ENCODE measurements around the gene GYPC. TPM values are rescaled to one million over a fixed set of nuclear protein-coding genes. Genes with fewer than 3 reads are reported as not detected.

GYPC gene
- total RNA-seq, 1 donor from 2014 or later = 98.8 TPM

- no peaks in the 10 kb centered on the region for H3K27me3 ChIP-seq (ENCODE audit: low read depth)
- H3K36me3 ChIP-seq = peaks cover 55% of the 10 kb centered on the region
- DNase-seq = no peak
- H3K4me1 ChIP-seq = peaks cover 55% of the 10 kb centered on the region
- intact Hi-C loops (cut with micrococcal nuclease) = loop anchor here (5.0 kb wide), 1 partner anchor 40 kb away; the partner anchor contains the start of gene GYPC
- no peak for TF ChIP-seq CTCF (IDR thresholded peaks at IDR 0.05; ENCODE audit: borderline replicate concordance)
- H3K9me3 ChIP-seq (replicated peaks) = no peaks in the 10 kb centered on the region
- peak overlapping the region; percentile 64 for H3K27ac ChIP-seq (replicated peaks)
- H3K4me3 ChIP-seq = no peak overlapping the region
Observed at GRCh38 chr2:126696644-126697520, 40.9 kb downstream of the GYPC start.

DNA sequence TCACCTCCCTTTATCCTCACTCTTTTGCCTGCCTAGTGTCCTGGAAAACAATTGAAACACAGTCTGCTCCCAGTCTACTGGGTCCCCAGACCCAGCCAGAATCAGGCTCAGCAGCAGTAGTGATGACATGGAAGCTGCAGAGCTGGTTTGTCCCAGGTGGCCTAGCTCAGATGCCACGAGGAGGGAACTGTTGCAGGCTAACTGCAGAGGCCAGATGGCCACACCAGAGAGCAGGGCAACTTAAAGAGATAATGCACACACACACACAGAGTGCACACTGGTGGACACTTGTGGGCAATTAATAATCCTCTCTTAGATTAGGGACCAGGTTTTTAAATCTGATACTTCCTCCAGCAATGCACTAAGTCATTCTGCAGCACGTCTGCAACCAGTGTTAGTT, 42.4 kb downstream of the GYPC start:
- peak overlapping the region; percentile 66 for H3K27ac ChIP-seq (replicated peaks)
- H3K4me3 ChIP-seq = no peak overlapping the region
- H3K36me3 ChIP-seq = peaks cover 50% of the 10 kb centered on the region
- H3K9me3 ChIP-seq (replicated peaks) = no peaks in the 10 kb centered on the region
- peaks cover 59% of the 10 kb centered on the region for H3K4me1 ChIP-seq
- no peak for DNase-seq
- intact Hi-C loops (cut with micrococcal nuclease) = loop anchor here (5.0 kb wide), 1 partner anchor 41 kb away; the partner anchor contains the start of gene GYPC
- H3K27me3 ChIP-seq (ENCODE audit: low read depth) = no peaks in the 10 kb centered on the region
- no peak for TF ChIP-seq CTCF (IDR thresholded peaks at IDR 0.05; ENCODE audit: borderline replicate concordance)

DNA sequence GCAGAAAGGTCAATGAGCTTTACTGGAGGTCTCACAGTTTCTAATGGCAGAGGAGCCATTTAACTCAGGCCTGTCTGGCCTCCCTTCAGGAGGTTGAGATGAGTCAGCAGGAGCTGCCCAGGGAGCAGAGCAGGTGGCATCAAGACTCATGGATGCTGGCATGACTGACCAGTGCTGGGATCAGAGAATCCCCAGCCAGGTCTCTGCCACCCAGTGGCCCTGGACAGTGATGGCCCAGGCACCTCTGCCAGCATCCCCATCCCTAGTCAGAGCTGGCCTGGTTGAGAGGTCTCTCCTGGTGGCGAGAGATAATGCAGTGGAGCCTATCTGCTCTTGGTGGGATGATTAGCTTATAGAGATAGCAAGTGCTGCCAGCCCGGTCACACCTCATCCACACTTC, 43.1 kb downstream of the GYPC start:
- Histone ChIP-seq H3K4me3 (no peak overlapping the region), H3K36me3 (peaks cover 43% of the 10 kb centered on the region), H3K4me1 (peaks cover 66% of the 10 kb centered on the region), H3K27ac (replicated peaks) (peak overlapping the region; percentile 66), H3K27me3 (ENCODE audit: low read depth) (no peaks in the 10 kb centered on the region), H3K9me3 (replicated peaks) (no peaks in the 10 kb centered on the region)
- no peak for TF ChIP-seq CTCF (IDR thresholded peaks at IDR 0.05; ENCODE audit: borderline replicate concordance)
- intact Hi-C loops (cut with micrococcal nuclease) = loop anchor here (5.0 kb wide), 1 partner anchor 42 kb away; the partner anchor contains the start of gene GYPC
- no peak for DNase-seq

GRCh38 chr2:126699716-126700581, 44.0 kb downstream of the GYPC start:
- DNase-seq = no peak
- intact Hi-C loops (cut with micrococcal nuclease) = loop anchor here (5.0 kb wide), 1 partner anchor 43 kb away; the partner anchor contains the start of gene GYPC
- TF ChIP-seq CTCF (IDR thresholded peaks at IDR 0.05; ENCODE audit: borderline replicate concordance) = no peak
- Histone ChIP-seq H3K4me1 (peaks cover 75% of the 10 kb centered on the region), H3K27me3 (ENCODE audit: low read depth) (no peaks in the 10 kb centered on the region), H3K4me3 (no peak overlapping the region), H3K36me3 (peaks cover 37% of the 10 kb centered on the region), H3K9me3 (replicated peaks) (no peaks in the 10 kb centered on the region), H3K27ac (replicated peaks) (peak overlapping the region; percentile 66)

DNA sequence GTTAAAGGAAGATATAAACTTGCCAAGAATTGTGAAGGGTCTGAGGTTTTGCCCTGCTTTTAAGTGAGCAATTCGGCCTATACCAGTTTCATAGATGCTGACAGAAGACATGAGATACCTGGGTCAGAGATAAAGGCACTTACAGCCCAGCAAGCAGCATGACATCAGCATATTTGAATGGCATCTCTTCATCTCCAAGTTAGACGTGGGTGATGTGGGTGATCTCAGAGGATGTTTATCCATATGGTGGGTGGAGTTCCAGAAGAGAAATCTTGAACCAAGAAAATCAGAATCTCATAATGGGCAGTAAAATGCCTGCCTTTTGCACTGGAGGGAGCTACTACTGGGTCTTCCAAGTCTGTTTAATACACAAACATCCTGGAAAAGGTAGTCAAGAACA, 44.7 kb downstream of the GYPC start:
- Histone ChIP-seq H3K27me3 (ENCODE audit: low read depth) (no peaks in the 10 kb centered on the region), H3K9me3 (replicated peaks) (no peaks in the 10 kb centered on the region), H3K36me3 (peaks cover 30% of the 10 kb centered on the region), H3K27ac (replicated peaks) (peak overlapping the region; percentile 66), H3K4me1 (peaks cover 81% of the 10 kb centered on the region), H3K4me3 (no peak overlapping the region)
- intact Hi-C loops (cut with micrococcal nuclease) = no loop called here
- no peak for DNase-seq
- TF ChIP-seq CTCF (IDR thresholded peaks at IDR 0.05; ENCODE audit: borderline replicate concordance) = no peak

All from left ventricle myocardium inferior (tissue), 1 donor.